ENCODE data around the gene CFAP251. TPM values are rescaled to one million over a fixed set of nuclear protein-coding genes. Genes with fewer than 3 reads are reported as not detected.

The CFAP251 gene
- total and polyA plus RNA-seq, 10 of the 15 experiments (the other 5 are each of a cell fraction or from before 2014, with no cell fraction given) = 0.10 to 0.97 (median 0.64) TPM

GRCh38 chr12:121992059-121992879 is 73.9 kb downstream of the CFAP251 start (continued):
- no peak for TF ChIP-seq CEBPZ (IDR thresholded peaks at IDR 0.05; ENCODE audit: low read depth, low read length)
- no peak for TF ChIP-seq BCLAF1 (IDR thresholded peaks at IDR 0.05)
- no peak for TF ChIP-seq PRDM15 (CRISPR knock-in tag; IDR thresholded peaks at IDR 0.05)
- TF ChIP-seq SPI1 (IDR thresholded peaks at IDR 0.05; ENCODE audit: borderline replicate concordance, insufficient read depth, low read depth, low read length) = peak; percentile 14; the same call in 1 of the 2 replicates
- TF ChIP-seq ZNF24 (IDR thresholded peaks at IDR 0.05) = peak; percentile 61; the same call in 1 of the 2 replicates
- TF ChIP-seq CBX3 (IDR thresholded peaks at IDR 0.05; ENCODE audit: borderline replicate concordance, low read depth) = no peak
- 0 out of 3 replicates have a peak, but pooled peaks of 1 of the 2 experiments have one; percentile 46 for TF ChIP-seq EGR1 (IDR thresholded peaks at IDR 0.05; ENCODE audit: borderline replicate concordance in 1 of 2, low read depth in 2 of 2, low read length in 2 of 2)
- TF ChIP-seq NFYB (IDR thresholded peaks at IDR 0.05; ENCODE audit: insufficient read depth, low read depth, low read length) = 0 out of 2 replicates have a peak, but pooled peaks have one; percentile 6
- peak; percentile 66 for TF ChIP-seq IKZF1 (conservative IDR thresholded peaks at IDR 0.05)
- peak; percentile 63; the same call in 1 of the 2 replicates for TF ChIP-seq NBN (IDR thresholded peaks at IDR 0.05)
- TF ChIP-seq YBX1 (IDR thresholded peaks at IDR 0.05) = no peak
- peak; percentile 98 for TF ChIP-seq JUNB (IDR thresholded peaks at IDR 0.05)
- TF ChIP-seq MEF2A (IDR thresholded peaks at IDR 0.05; ENCODE audit: insufficient read depth, low read depth, low read length) = peak; percentile 70
- TF ChIP-seq BMI1 (IDR thresholded peaks at IDR 0.05; ENCODE audit: borderline replicate concordance) = peak; percentile 19; the same call in 1 of the 2 replicates
- TF ChIP-seq ZNF207 (IDR thresholded peaks at IDR 0.05; ENCODE audit: borderline replicate concordance) = no peak

All from GM12878 (cell line).